HG03565 (cell line): ENCODE results near the gene UPB1.

Source experiments
- ATAC-seq: cut with Tn5 transposase; IDR thresholded peaks from one replicate; pipeline ENCODE4 v1.9.1; 2021; ENCODE audit warnings: mild to moderate bottlenecking, moderate library complexity; ENCODE audit not compliant: unreplicated experiment

UPB1 gene

GRCh38 chr22:24555165-24556039 lies 60.3 kb downstream of the UPB1 start, which contains the start of gene SNRPD3:
SNRPD3 (plus strand) TSS chr22:24555999; CDS start chr22:24557675, 1,676 bp downstream.
- ATAC-seq = peak; percentile 63

DNA sequence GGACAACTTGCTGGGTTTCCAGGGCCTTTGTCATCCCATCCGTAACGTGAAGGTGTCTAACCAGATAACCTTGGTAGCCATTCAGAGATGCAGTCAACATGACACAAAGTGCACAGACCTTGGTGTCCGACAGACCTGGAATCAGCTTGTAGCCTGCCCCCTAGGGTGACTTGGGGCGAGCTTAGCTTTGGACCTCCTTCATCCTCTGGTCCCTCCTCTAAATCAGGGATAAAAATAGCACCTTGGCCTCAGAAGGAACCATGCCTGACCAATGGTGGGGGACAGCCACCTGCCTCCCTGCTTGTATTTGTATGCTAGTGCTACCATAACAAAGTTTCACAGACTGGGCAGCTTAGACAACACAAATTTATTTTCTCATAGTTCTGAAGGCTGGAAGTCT lies 64.3 kb downstream of the UPB1 start:
- ATAC-seq = no peak

GRCh38 chr22:24563246-24563645 lies 68.1 kb downstream of the UPB1 start:
- ATAC-seq = no peak

DNA sequence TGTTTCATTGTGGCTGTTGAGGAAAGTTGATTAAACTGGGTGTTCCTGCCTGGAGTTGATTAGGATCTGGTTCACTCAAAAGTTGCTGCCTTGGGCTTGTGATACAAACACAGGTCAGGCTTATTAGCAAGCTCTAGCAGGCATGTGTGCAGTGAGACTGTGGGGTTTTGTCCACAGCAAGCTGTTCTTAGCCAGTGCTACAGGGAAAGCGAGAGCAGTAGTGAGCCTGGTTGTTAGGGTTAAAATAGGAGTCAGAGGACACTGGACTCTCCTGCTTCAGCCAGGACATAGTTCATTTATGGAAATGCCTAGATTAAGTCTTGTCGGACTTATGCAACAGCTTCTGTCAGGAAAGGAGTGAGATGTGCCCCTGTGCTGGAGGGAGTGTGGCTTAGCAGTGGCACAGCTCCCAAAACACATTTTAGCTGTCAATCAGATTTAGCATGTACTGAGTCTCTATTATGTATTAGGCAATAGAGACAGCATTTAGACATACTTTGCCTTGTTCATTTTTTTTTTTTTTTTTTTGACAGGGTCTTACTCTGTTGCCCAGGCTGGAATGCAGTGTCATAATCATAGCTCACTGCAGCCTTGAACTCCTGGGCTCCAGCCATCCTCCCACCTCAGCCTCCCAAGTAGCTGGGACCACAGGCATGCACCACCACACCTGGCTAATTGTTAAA lies 69.4 kb downstream of the UPB1 start:
- no peak for ATAC-seq

- no peak for ATAC-seq
Observed at GRCh38 chr22:24565077-24565476, 69.9 kb downstream of the UPB1 start.

GRCh38 chr22:24566899-24567511 lies 71.9 kb downstream of the UPB1 start:
- no peak for ATAC-seq

- no peak for ATAC-seq
Observed at GRCh38 chr22:24567668-24568067, 72.5 kb downstream of the UPB1 start.

- ATAC-seq = no peak
Observed at GRCh38 chr22:24571266-24571665, 76.1 kb downstream of the UPB1 start.

GRCh38 chr22:24576778-24577177 lies 81.6 kb downstream of the UPB1 start:
- ATAC-seq = no peak
